Measurements from ENCODE around the gene CNKSR2.

DNA sequence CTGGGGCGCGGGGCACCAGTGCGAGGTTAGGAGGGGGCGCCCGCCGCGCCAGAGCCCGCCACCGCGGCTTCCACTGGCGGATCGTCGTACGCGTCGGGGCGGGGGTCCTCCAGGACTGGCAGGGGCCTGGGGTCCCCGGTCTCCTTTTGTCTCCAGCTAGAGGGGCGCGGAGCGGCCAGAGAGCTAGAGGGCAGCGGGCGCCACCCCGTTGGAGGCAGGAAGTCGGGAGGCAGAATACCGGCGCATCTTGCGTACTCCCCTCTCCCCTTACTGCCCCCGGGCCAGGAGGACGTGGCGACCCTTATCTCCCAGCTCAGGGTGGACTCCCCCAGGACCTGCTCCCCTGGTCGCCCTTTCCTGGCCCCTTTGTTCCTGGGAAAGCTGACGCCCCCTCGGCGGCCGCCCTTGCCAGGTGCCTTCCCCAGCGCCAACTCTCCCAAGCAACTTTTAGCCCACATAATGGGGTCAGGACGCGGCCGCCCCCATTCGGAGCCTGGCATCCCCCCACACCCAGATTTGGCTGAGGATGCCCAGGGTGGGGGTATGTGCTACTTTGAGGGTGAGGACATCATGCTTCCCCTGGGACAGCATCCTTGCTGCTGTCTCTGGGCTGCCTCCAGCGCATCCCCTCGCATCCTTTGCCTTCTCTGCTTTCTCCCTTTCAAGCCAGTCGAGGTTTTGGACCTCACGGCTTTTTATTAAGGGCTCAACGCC lies 933 bp downstream of the CNKSR2 start:
- TF ChIP-seq, protein P1, sequence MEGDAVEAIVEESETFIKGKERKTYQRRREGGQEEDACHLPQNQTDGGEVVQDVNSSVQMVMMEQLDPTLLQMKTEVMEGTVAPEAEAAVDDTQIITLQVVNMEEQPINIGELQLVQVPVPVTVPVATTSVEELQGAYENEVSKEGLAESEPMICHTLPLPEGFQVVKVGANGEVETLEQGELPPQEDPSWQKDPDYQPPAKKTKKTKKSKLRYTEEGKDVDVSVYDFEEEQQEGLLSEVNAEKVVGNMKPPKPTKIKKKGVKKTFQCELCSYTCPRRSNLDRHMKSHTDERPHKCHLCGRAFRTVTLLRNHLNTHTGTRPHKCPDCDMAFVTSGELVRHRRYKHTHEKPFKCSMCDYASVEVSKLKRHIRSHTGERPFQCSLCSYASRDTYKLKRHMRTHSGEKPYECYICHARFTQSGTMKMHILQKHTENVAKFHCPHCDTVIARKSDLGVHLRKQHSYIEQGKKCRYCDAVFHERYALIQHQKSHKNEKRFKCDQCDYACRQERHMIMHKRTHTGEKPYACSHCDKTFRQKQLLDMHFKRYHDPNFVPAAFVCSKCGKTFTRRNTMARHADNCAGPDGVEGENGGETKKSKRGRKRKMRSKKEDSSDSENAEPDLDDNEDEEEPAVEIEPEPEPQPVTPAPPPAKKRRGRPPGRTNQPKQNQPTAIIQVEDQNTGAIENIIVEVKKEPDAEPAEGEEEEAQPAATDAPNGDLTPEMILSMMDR (IDR thresholded peaks at IDR 0.05) = no peak
- TF ChIP-seq ZFX (IDR thresholded peaks at IDR 0.05; ENCODE audit: borderline replicate concordance) = no peak
